GM18526 (cell line): Measurements from ENCODE around the gene TOE1.

Experiments
- POLR2A ChIP-seq: IDR thresholded peaks from 3 replicates; pipeline ENCODE4 v1.6.1; 2011; ENCODE audit not compliant: insufficient read length; ENCODE audit errors: extremely low read depth

TOE1 gene

GRCh38 chr1:45375104-45376090, 35.4 kb downstream of the TOE1 start:
- TF ChIP-seq POLR2A = no peak

GRCh38 chr1:45378184-45378583, 38.2 kb downstream of the TOE1 start:
- no peak for TF ChIP-seq POLR2A

- TF ChIP-seq POLR2A = no peak
Observed at GRCh38 chr1:45379524-45379923, 39.6 kb downstream of the TOE1 start.

GRCh38 chr1:45380125-45380524, 40.2 kb downstream of the TOE1 start:
- no peak for TF ChIP-seq POLR2A

- no peak for TF ChIP-seq POLR2A
Observed at GRCh38 chr1:45380730-45381129, 40.8 kb downstream of the TOE1 start.

- no peak for TF ChIP-seq POLR2A
Observed at GRCh38 chr1:45381243-45381642, 41.3 kb downstream of the TOE1 start.

GRCh38 chr1:45383191-45383590, 43.2 kb downstream of the TOE1 start:
- no peak for TF ChIP-seq POLR2A

- no peak for TF ChIP-seq POLR2A
Observed at GRCh38 chr1:45385302-45385701, 45.3 kb downstream of the TOE1 start.

- no peak for TF ChIP-seq POLR2A
Observed at GRCh38 chr1:45386219-45386618, 46.2 kb downstream of the TOE1 start.
